Spleen (tissue), 7 donors: Measurements from ENCODE around the gene SSTR5.

Experiments used
- POLR2A ChIP-seq, 3 donors: fragments of 450-650 bp; IDR thresholded peaks; one replicate each; pipeline ENCODE4 v1.5.1; 2017; ENCODE audit warnings: antibody characterized with exemption in 3 of 3, mild to moderate bottlenecking in 1 of 3
- TF ChIP-seq, protein P1 (sequence below), 11 experiments: fragments of 200-600 bp in 7 of 11; fragments of 450-650 bp in 4 of 11; sonication (generic) in 4 of 11; IDR thresholded peaks in 8 of 11; conservative IDR thresholded peaks in 3 of 11; 1 replicate in 7 of 11; 2 replicates in 4 of 11; pipeline versions ENCODE4 v1.4.0 to v1.8.0; 2016 to 2021; ENCODE audit warnings: antibody characterized with exemption in 11 of 11, inconsistent platforms in 4 of 11, mild to moderate bottlenecking in 1 of 11
- donor health status: DM: no; HTN: no; CAD: no; lungs with moderate emphysema.
- donor health status: DM: no; HTN: no; CAD: no.
- donor health status: DM: no; HTN: no; CAD: no.

DNA sequence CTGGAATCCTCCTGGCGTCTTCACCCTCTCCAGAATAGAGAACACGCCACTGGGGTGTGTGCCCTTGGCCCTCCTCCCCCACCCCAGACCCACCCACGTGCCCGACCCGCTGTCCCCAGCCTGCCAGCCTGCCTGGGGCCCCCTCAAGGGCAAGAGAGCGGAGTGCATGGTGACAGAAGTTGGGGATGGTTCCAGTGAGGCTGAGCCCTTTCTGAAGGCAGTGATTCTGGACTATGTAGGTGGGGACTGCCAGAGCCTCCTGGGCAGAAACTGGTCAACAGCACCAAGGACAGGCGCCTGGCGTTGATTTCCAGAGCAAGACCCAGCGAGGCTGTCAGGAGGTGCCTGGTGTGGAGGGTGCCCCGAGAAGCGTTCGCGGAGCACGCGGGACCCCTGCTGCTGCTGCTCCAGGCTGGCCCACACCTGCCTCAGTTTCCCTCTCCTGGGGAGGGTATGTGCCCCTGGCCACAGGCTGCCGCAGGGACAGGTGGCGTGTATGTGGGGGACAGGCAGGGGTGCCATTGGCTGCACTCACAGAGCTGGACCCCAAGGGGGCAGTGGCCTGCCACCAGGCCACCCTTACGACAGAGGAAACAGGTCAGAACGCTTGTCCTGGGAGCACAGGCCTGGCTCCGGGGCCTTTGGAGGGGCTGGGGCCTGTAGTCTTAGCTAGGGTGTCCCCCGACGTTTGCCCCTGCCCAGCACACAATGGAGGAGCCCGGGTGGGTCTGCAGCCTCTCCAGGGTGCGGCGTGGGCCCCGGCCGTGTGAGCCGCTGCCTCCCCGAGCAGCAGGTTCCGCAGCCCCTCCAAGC lies 1.2 kb downstream of the SSTR5 start:
- TF ChIP-seq, protein P1, sequence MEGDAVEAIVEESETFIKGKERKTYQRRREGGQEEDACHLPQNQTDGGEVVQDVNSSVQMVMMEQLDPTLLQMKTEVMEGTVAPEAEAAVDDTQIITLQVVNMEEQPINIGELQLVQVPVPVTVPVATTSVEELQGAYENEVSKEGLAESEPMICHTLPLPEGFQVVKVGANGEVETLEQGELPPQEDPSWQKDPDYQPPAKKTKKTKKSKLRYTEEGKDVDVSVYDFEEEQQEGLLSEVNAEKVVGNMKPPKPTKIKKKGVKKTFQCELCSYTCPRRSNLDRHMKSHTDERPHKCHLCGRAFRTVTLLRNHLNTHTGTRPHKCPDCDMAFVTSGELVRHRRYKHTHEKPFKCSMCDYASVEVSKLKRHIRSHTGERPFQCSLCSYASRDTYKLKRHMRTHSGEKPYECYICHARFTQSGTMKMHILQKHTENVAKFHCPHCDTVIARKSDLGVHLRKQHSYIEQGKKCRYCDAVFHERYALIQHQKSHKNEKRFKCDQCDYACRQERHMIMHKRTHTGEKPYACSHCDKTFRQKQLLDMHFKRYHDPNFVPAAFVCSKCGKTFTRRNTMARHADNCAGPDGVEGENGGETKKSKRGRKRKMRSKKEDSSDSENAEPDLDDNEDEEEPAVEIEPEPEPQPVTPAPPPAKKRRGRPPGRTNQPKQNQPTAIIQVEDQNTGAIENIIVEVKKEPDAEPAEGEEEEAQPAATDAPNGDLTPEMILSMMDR (IDR thresholded peaks at IDR 0.05 in 8 of 11, conservative IDR thresholded peaks at IDR 0.05 in 3 of 11) = no peak
- no peak for TF ChIP-seq POLR2A (IDR thresholded peaks at IDR 0.05)
